GM19455 (cell line): ENCODE measurements around the gene NFIC.
"Not testable (repeated sequence)": the region's sequence is repeated elsewhere in the genome, so short reads cannot be mapped to it uniquely, and the experiment has no call there.

Source experiments
- ATAC-seq: cut with Tn5 transposase; IDR thresholded peaks from one replicate; pipeline ENCODE4 v1.9.1; 2021; ENCODE audit not compliant: unreplicated experiment

Gene NFIC

DNA sequence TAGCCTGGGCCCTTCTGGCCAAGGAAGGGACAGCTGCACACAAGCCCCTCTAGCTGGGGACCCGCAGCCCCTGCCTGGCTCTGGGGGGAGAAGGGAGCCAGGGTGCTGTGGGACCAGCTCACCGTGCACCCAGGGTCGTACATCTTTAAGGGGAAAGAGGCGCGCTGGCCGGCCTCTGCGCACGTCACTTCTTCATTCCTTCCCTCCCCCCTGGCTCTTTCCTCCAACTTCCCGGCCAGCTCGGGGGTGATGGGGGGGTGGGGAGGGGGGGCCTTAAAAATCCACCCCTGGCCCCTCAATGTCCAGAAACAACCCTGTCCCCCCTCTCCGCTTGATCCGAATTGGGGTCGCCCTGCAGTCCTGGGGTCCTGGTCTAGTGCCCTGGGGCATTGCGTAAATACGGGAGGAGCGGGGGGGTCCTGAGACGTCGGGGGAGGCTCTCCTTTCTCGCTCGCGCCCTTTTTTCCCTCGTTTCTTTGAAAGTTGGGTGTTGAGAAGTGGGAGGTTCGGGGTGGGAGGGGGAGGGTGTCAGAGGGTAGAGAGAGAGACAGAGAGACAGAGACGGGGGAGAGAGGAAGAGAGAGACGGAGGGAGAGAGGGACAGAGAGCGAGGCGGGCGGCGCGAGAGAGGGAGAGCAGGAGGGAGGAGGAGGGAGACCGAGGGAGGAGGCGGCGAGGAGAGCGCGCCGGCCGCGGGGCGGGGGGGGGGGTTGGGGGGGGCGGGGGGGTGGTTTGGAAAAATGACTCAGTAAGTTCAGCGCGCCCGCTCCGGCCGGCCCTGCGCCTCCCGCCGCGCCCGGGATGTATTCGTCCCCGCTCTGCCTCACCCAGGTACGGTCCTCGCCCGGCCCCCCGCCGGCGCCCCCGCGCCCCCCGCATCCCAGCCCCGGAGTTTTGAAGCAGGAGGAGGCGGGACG lies at the start of gene NFIC:
Gene NFIC (plus strand): TSS at position 748 of the 917 bp plus-strand sequence. CDS start 54 bp downstream, at position 802.
- ATAC-seq, result no peak

DNA sequence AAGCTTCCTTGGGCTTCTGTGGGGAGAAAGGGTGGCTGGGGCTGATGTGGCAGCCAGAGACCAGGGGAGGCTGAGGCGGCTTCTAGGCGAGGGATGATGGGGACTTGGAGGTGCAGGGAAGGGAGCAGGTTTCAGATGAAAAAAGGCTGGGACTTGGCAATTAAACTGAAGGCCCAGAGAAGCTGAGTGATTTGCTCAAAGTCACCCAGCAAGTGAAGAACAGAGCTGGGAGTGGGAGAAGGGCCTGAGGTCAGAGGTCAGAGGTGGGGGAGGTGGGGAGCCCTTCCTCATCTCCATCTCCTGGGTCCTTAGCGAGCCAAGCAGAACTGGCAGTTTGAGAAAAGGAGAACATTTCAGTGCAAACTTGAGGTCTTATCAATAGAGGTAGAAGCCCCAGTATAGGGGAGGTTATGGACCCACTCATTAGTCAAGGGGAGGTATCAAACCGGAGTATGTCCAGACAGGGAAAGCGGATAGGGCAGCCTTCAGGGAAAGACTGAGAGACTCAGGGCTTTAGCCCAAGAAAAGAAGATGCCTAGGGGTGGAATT lies 49.6 kb upstream of the NFIC start:
- ATAC-seq, result no peak

DNA sequence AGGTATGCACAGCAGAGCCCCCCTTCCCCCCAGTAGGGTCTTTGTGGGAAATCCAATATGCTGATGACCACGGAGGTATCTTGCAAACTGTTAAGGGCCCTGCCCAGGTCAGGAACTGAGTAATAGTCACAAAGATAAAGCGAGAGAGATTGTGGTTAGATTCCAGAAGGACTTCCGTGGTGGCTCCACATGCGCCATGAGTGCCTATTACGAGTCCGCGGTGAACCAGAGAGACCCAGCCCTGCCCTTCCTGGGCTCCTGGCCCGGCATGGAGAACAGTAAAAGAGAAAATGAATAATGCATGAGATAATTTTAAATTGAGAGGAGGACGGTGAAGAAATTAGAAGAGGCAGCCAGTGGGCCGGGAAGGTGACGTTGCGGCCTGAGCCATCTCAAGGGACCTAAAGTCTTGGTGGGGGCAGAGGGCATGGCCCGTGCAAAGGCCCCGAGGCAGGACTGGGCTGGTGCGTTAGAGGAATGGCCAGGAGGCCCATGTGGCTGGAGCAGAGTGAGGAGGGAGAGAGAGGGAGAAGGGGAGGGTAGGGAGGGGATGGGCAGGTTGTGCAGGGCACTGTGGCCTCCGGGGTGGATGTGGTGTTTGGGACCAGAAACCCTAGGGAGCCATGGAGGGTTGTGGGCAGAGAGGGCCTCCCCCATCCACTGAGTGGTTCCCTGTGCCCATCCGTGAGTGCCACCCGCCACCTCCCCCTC lies 46.6 kb upstream of the NFIC start:
- no peak for ATAC-seq

DNA sequence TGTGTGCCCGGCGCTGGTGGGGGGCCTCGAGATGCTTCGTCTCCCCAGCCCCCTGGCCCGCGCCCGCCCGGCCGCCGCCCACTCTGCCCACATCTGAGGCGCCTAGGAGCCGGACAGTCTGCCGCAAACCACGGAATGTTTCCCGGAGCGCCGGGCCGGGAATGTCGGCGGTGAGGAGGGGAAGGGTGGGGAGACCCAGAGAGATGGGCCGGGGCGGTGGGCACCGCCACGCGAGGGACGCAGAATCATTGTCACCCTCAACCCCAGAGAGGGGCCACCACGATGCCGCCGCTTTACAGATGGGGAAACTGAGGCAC lies 46.1 kb upstream of the NFIC start:
- ATAC-seq, result no peak

DNA sequence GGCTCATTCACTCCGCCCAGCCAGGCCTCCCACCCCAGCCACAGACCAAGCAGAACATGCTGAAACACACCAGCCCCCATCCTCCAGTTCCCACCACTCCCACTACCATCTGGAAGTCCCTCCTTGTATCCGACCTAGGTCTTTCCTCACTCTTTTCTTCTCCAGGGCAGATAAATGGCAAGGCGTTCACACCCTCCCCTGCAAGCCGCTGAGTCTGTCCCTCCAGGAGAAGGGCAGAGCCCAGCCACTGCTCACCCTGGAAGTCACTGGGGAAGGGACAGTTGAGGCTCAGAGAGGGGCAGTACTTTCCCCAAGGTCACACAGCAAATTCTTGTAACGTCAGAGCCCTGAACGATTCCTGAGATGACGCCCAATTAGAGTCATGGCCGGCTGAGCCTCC lies 45.5 kb upstream of the NFIC start:
- no peak for ATAC-seq

DNA sequence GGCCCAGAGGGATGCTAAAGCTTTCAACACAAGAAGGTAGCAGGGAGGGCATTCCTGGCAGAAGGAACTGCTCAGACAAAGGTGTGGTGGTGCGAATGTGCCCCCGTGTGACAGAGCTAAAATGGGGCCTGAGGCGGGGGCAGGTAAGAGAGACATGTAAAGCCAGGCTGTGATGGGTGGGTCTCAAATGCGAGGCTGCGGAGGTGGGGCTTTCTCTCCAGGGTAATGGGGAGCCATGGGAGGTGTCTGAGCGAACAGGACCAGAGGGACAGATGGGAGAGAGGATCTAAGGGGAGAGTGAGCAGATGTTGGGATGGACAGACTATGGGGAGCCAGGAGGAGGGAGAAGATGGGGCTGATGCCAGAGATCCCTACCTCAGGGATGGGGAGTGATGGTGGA lies 44.7 kb upstream of the NFIC start:
- no peak for ATAC-seq

DNA sequence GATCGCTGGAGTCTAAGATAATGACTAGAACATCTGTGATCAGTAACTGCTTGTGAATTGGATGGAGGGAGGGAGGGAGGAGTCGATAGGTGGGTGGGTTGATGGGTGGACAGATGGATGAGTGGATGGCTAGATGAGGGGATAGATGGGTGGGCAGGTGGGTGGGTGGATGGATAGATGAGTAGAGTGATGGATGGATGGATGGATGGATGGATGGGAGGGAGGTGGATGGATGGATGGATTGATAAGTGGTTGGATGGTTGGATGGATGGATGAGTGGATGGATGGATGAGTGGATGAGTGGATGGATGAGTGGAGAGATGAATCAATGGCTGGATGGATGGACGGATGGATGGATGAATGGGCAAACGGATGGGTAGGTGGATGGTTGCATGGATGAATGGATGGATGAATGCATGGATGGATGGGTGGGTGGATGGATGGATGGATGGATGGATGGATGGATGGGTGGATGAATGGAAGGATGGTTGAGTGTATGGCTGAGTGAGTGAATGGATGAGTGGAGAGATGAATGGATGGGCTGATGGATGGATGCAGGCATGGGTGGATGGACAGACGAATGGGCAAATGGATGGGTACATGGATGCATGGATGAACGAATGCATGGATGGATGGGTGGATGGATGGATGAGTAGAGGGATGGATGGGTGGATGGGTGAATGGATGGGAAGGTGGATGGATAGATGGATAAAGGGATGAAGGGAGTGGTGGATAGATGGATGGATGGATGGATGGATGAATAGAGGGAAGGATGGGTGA lies 44.0 kb upstream of the NFIC start:
- ATAC-seq, result no peak

DNA sequence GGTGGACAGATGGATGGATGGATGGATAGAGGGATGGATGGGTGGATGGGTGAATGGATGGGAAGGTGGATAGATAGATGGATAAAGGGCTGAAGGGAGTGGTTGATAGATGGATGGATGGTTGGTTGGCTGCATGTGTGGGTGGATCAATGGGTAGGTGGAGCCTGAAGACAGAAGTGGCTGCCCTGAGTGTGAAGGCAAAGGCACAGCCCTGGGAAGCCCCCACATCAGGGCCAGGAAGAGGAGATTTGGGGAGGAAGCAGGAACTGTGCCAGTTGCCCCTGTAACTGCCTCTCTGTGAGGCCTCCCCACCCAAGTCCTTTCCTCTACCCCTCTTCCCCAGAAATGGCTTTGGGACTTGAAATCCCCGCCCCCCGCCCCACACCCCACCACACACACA lies 43.4 kb upstream of the NFIC start:
- no peak for ATAC-seq

DNA sequence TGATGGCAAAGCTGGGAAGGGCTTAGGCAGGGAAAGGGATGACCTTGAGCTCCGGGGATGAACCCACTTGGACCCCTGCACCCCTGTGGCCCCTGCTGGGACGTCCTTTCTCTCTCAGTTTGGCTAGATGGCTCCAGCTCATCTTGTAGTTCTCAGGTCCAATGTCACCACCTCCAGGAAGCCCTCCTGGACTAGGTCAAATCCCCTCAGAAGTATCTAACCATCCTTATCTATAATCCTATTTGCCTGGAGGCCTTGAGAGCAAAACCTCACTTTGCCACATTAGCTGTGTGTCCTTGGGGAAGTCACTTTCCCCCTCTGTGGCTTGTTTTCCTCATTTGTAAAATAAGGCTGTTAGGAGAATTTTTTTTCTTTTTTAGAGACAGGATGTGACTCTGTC lies 42.7 kb upstream of the NFIC start:
- ATAC-seq, result no peak

DNA sequence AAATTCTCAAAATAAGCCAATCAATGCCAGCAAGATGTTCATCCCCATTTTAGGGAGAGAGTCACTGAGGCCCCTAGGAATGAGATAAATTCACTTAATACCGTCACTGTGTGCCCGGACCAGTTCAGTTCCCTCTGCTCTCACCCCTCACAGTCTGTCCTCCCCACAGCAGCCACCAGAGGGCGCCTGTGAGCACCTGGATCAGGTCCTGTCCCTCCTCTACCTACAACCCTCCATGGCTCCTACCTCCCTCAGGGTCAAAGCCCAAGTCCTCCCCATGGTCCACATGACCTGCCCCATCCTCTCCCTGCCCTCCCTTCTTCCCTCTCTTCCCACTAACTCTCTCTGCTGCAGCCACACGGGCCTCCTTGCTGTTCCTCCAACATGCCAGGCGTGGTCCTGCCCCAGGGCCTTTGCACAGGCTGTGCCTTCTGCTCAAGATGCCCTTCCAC lies 42.0 kb upstream of the NFIC start:
- ATAC-seq, result no peak

DNA sequence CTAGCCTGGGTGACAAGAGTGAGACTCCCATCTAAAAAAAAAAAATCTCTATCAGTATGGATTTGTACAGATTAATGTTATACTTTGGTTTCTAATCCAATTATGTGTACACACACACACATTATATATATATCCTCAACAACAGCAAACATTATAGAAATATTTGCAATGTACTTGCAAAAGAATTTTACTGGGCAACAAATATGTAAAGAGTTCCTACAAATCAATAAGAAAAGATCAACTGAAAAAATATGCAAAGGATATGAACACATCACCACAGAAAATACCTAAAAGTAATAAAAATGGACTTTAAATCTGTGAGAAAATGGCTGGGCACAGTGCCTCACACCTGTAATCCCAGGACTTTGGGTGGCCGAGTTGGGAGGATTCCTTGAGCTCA lies 40.9 kb upstream of the NFIC start:
- no peak for ATAC-seq

DNA sequence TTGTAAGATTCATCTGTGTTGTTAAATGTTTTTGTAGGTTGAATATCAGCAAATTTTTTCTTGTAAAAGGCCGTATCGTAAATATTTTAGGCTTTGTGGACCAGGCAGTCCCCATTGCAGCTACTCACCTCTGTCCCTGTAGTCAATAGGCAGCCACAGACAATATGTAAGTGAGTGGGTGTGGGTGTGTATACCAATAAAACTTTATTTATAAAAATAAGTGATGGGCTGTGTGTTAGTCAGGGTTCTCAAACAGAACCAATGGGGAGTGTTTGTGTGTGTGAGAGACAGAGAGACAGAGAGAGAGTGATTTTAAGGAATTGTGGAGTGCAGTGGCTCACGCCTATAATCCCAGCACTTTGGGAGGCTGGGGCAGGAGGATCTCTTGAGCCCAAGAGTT lies 37.6 kb upstream of the NFIC start:
- no peak for ATAC-seq

DNA sequence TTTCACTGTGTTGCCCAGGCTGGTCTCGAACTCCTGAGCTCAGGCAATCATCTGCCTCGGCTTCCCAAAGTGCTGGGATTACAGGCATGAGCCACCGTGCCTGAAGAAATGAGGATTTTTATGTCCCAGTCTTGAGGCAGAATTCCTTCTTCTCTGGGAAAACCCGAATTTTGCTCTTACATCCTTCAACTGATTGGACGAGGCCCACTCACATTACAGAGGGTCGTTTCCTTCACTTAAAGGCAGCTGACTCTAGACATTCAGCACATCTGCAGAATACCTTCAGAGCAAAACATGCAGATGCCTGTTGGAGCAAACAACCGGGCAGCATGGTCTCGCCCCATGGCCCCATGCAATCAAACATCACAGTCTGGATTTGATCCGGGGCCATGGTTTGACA lies 36.3 kb upstream of the NFIC start:
- no peak for ATAC-seq

DNA sequence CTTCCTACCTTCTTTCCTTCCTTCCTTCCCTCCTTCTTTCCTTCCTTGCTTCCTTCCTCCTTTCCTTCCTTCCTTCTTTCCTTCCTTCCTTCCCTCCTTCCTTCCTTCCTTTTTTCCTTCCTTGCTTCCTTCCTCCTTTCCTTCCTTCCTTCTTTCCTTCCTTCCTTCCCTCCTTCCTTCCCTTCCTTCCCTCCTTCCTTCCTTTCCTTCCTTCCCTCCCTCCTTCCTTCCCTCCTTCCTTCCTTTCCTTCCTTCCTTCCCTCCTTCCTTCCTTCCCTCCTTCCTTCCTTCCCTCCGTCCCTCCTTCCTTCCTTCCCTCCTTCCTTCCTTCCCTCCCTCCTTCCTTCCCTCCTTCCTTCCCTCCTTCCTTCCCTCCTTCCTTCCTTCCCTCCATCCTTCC lies 34.2 kb upstream of the NFIC start:
- ATAC-seq, result not testable (repeated sequence)

DNA sequence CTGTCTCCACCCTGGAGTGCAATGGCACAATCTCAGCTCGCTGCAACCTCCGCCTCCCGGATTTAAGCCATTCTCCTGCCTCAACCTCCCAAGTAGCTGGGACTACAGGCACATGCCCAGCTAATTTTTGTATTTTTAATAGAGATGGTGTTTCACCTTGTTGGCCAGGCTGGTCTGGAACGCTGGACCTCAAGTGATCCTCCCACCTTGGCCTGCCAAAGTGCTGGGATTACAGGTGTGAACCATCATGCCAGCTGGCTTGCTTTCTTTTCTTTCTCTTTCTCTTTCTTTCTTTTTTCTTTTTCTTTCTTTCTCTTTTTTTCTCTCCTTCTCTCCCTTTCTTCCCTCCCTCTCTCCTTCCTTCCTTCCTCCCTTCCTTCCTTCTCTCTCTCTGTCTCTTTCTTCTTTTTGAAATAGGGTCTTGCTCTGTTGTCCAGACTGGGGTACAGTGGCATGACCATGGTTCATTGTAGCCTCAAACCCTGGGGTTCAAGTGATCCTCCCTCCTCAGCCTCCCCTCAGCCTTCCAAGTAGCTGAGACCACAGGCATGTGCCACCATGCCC lies 33.3 kb upstream of the NFIC start:
- ATAC-seq, result no peak

DNA sequence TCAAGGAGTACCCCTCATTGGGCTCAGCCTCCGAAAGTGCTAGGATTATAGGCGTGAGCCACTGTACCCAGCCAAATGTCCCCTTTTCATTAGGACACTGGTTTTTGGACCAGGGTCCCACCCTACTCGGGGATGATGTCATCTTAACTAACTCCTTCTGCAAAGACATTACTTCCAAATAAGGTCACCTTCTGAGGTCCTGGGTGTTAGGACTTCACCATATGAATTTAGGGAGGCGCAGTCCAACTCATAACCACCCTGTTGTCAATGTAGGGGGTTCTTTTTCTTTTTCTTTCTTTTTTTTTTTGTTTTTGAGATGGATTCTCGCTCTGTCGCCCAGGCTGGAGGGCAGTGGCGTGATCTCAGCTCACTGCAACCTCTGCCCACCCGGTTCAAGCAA lies 32.7 kb upstream of the NFIC start:
- ATAC-seq, result no peak

DNA sequence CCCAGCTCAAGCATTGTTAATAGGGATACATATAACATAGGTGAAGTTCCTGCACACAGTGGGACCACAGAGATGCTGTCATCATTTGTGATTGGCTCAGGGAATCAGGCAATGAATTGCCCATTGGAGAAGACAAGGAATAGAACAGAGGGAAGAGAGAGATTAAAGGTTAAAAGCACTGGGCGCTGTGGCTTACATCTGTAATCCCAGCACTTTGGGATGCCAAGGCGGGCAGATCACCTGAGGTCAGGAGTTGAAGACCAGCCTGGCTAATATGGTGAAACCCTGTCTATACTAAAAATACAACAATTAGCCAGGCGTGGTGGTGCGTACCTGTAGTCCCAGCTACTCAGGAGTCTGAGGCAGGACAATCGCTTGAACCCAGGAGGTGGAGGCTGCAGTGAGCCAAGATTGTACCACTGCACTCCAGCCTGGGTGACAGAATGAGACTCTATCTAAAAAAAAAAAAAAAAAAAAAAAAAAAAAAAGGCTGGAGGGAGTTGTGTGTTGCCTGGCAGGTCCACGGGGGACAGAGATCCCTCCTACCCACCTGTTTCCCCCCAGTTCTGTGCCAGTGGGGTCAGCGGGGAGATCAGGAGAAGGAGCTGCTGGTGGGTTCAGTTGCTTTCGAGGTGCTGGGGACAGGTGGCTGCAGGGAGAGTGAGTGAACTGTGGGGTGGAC lies 31.5 kb upstream of the NFIC start:
- not testable (repeated sequence) for ATAC-seq

DNA sequence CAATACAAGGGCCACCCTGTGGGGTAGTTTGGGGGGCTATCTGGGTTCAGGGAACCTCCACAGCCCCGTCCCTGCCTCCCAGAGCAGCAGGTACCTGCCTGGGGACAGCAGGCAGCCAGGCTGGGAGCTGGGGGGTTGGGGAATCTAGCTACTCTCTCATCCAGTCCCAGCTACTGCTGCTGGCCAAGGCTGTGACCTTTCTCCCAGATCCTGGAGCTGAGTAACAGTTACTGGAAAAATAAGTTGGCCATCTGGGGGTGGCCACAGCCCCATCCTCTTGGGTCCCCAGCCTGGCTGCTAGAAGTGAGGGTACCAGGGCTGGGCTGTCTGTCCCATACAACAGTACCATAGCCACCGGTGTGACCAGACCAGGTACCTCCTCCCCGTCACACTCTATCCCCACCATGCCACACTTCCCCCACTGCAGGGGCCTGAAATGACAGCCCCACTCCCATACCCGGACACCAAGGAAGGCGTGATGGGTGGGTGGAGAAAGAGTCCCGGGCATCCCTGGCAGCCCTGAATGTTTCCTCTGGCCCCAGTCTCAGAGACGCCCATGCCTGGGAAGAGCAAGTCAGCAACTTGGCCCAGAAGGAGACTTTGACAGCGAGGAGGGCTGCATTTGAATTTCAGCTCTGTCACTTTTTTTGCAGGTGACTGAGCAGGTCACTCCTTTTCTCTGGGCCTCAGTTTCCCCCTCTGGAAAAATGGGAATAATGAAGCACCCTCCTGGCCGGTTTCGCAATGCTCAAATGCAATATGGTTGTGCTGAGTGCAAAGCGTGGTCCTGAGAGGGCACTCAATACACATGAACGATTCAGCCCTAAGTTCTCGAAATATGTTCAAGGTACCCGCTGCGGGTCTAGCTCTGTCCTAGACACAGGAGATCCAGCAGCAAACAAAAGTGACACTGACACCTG lies 30.7 kb upstream of the NFIC start:
- no peak for ATAC-seq

DNA sequence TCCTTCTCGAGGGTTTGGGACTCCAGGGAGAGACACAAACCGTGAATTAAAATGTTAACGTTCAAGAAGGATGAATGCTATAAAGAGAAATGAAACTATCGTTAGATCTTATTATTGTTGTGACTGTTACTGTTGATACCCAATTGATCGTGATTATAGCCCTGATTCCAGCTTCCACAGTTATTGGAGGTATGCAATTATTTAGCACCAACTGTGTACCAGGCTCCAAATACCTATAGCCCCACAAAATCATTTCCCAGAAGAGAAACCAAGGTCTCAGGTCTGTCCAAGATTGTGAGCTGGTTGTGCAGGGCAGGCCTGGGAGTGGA lies 30.1 kb upstream of the NFIC start:
- ATAC-seq, result no peak
